ENCODE results near the gene KIAA0319L. TPM values are rescaled to one million over a fixed set of nuclear protein-coding genes. Genes with fewer than 3 reads are reported as not detected.

The KIAA0319L gene
- total RNA-seq, 1 donor from 2014 or later = 50.6 TPM

GRCh38 chr1:35453031-35453430 is 104.2 kb downstream of the KIAA0319L start:
- Histone ChIP-seq H3K4me1 (peaks cover 48% of the 10 kb centered on the region), H3K9me3 (no peaks in the 10 kb centered on the region), H3K36me3 (no peaks in the 10 kb centered on the region), H3K27me3 (no peaks in the 10 kb centered on the region), H3K27ac (peak overlapping the region; percentile 76), H3K4me3 (no peak overlapping the region)
- TF ChIP-seq POLR2AphosphoS5 (IDR thresholded peaks at IDR 0.05; ENCODE audit: insufficient read depth in 1 of 2, low read depth in 1 of 2) = no peak
- TF ChIP-seq POLR2A (IDR thresholded peaks at IDR 0.05) = no peak
- TF ChIP-seq CTCF (IDR thresholded peaks at IDR 0.05) = no peak
- no peak for DNase-seq (ENCODE audit: extremely low spot score in 2 of 2)
- intact Hi-C loops (cut with DNase I) = loop anchor here (5.0 to 10.0 kb wide), 2 partner anchors 109 to 272 kb away; no protein-coding TSS in a partner anchor

- DNase-seq (ENCODE audit: extremely low spot score in 2 of 2) = no peak
- intact Hi-C loops (cut with DNase I) = loop anchor here (5.0 to 10.0 kb wide), 2 partner anchors 110 to 273 kb away; no protein-coding TSS in a partner anchor
- H3K27ac ChIP-seq = peak overlapping the region; percentile 76
Measured at GRCh38 chr1:35452106-35452774, 105.0 kb downstream of the KIAA0319L start.

GRCh38 chr1:35451125-35451528 is 106.1 kb downstream of the KIAA0319L start:
- Histone ChIP-seq H3K36me3 (peaks cover 0 to 8% of the 10 kb centered on the region in 2 donors), H3K27ac (peak overlapping the region; percentile 76), H3K27me3 (no peaks in the 10 kb centered on the region), H3K4me3 (no peak overlapping the region), H3K4me1 (peaks cover 48% of the 10 kb centered on the region), H3K9me3 (no peaks in the 10 kb centered on the region)
- intact Hi-C loops (cut with DNase I) = loop anchor here (5.0 to 10.0 kb wide), 2 partner anchors 111 to 274 kb away; no protein-coding TSS in a partner anchor
- TF ChIP-seq CTCF (IDR thresholded peaks at IDR 0.05) (peak; percentile 76 to 91 (median 90)), POLR2A (IDR thresholded peaks at IDR 0.05) (no peak), POLR2AphosphoS5 (IDR thresholded peaks at IDR 0.05; ENCODE audit: insufficient read depth in 1 of 2, low read depth in 1 of 2) (peak in 1 of 2 donors; percentile 62)
- DNase-seq (ENCODE audit: extremely low spot score in 2 of 2) = no peak

More at GRCh38 chr1:35452106-35452774, 105.0 kb downstream of the KIAA0319L start:
- Histone ChIP-seq H3K9me3 (no peaks in the 10 kb centered on the region), H3K4me1 (peaks cover 48% of the 10 kb centered on the region), H3K36me3 (no peaks in the 10 kb centered on the region), H3K27me3 (no peaks in the 10 kb centered on the region), H3K4me3 (no peak overlapping the region)
- TF ChIP-seq POLR2AphosphoS5 (IDR thresholded peaks at IDR 0.05; ENCODE audit: insufficient read depth in 1 of 2, low read depth in 1 of 2) (peak; percentile 51 to 81), CTCF (IDR thresholded peaks at IDR 0.05) (no peak), POLR2A (IDR thresholded peaks at IDR 0.05) (no peak)

GRCh38 chr1:35449334-35450008 is 107.7 kb downstream of the KIAA0319L start:
- Histone ChIP-seq H3K27me3 (no peaks in the 10 kb centered on the region), H3K9me3 (no peaks in the 10 kb centered on the region), H3K4me3 (no peak overlapping the region), H3K4me1 (peaks cover 40% of the 10 kb centered on the region), H3K27ac (peak overlapping the region; percentile 76), H3K36me3 (peaks cover 0 to 22% of the 10 kb centered on the region in 2 donors)
- no peak for DNase-seq (ENCODE audit: extremely low spot score in 2 of 2)
- intact Hi-C loops (cut with DNase I) = loop anchor here (5.0 to 10.0 kb wide), 2 partner anchors 113 to 275 kb away; no protein-coding TSS in a partner anchor
- no peak for TF ChIP-seq POLR2A (IDR thresholded peaks at IDR 0.05)
- TF ChIP-seq POLR2AphosphoS5 (IDR thresholded peaks at IDR 0.05; ENCODE audit: insufficient read depth in 1 of 2, low read depth in 1 of 2) = peak in 1 of 2 donors; percentile 18

GRCh38 chr1:35448344-35448801 is 108.8 kb downstream of the KIAA0319L start:
- no peak for DNase-seq (ENCODE audit: extremely low spot score in 2 of 2)
- intact Hi-C loops (cut with DNase I) = no loop called here
- Histone ChIP-seq H3K27ac (peak overlapping the region; percentile 52), H3K27me3 (no peaks in the 10 kb centered on the region), H3K9me3 (no peaks in the 10 kb centered on the region), H3K4me3 (no peak overlapping the region), H3K4me1 (peaks cover 29% of the 10 kb centered on the region), H3K36me3 (peaks cover 0 to 30% of the 10 kb centered on the region in 2 donors)
- TF ChIP-seq POLR2AphosphoS5 (IDR thresholded peaks at IDR 0.05; ENCODE audit: insufficient read depth in 1 of 2, low read depth in 1 of 2) (peak; percentile 13 to 41), CTCF (IDR thresholded peaks at IDR 0.05) (no peak), POLR2A (IDR thresholded peaks at IDR 0.05) (no peak)
